GM08714 (cell line): ENCODE data around the gene PPP1R12B.
"Not testable (repeated sequence)": the region's sequence is repeated elsewhere in the genome, so short reads cannot be mapped to it uniquely, and the experiment has no call there.

Source experiments
- H3K4me3 ChIP-seq: fragments of 200-500 bp; sonication (Bioruptor generic); 2 replicates; pipeline ENCODE4 v1.5.1; 2014; ENCODE audit warnings: mild to moderate bottlenecking, low read length, inconsistent platforms
- ZNF274 ChIP-seq: IDR thresholded peaks from 2 replicates; pipeline ENCODE4 v1.6.1; 2012; ENCODE audit warnings: mild to moderate bottlenecking, low read depth, low read length

PPP1R12B gene

GRCh38 chr1:202615501-202616354 lies 267.2 kb downstream of the PPP1R12B start:
- peak overlapping the region; percentile 25; the same call in 1 of the 2 replicates for H3K4me3 ChIP-seq
- no peak for TF ChIP-seq ZNF274

GRCh38 chr1:202616355-202616915 lies 267.9 kb downstream of the PPP1R12B start:
- H3K4me3 ChIP-seq = no peak overlapping the region; the same call in 1 of the 2 replicates
- TF ChIP-seq ZNF274 = no peak

GRCh38 chr1:202619012-202619411 lies 270.5 kb downstream of the PPP1R12B start:
- H3K4me3 ChIP-seq = not testable (repeated sequence)

- no peak overlapping the region for H3K4me3 ChIP-seq
- no peak for TF ChIP-seq ZNF274
Observed at GRCh38 chr1:202619505-202619904, 271.0 kb downstream of the PPP1R12B start.

- H3K4me3 ChIP-seq = not testable (repeated sequence)
Observed at GRCh38 chr1:202620036-202620435, 271.5 kb downstream of the PPP1R12B start.

GRCh38 chr1:202621446-202621845 lies 272.9 kb downstream of the PPP1R12B start:
- TF ChIP-seq ZNF274 = no peak
- no peak overlapping the region for H3K4me3 ChIP-seq

GRCh38 chr1:202622388-202622787 lies 273.9 kb downstream of the PPP1R12B start:
- TF ChIP-seq ZNF274 = no peak
- no peak overlapping the region for H3K4me3 ChIP-seq

GRCh38 chr1:202623075-202623474 lies 274.6 kb downstream of the PPP1R12B start:
- TF ChIP-seq ZNF274 = no peak
- no peak overlapping the region for H3K4me3 ChIP-seq

GRCh38 chr1:202623476-202623875 lies 275.0 kb downstream of the PPP1R12B start:
- not testable (repeated sequence) for H3K4me3 ChIP-seq

GRCh38 chr1:202624088-202624780 lies 275.7 kb downstream of the PPP1R12B start:
- no peak overlapping the region for H3K4me3 ChIP-seq
- TF ChIP-seq ZNF274 = no peak

GRCh38 chr1:202624781-202625108 lies 276.2 kb downstream of the PPP1R12B start:
- no peak for TF ChIP-seq ZNF274
- H3K4me3 ChIP-seq = no peak overlapping the region

- H3K4me3 ChIP-seq = no peak overlapping the region
- TF ChIP-seq ZNF274 = no peak
Observed at GRCh38 chr1:202625416-202626360, 277.2 kb downstream of the PPP1R12B start.

GRCh38 chr1:202627036-202627435 lies 278.5 kb downstream of the PPP1R12B start:
- not testable (repeated sequence) for H3K4me3 ChIP-seq

- TF ChIP-seq ZNF274 = no peak
- H3K4me3 ChIP-seq = no peak overlapping the region
Observed at GRCh38 chr1:202627841-202628565, 279.5 kb downstream of the PPP1R12B start.
